CD1c-positive myeloid dendritic cell (primary cell): ENCODE results near the gene TMEM80.
"Not testable (repeated sequence)": the region's sequence is repeated elsewhere in the genome, so short reads cannot be mapped to it uniquely, and the experiment has no call there.

Experiments
- DNase-seq: peaks from one replicate; pipeline ENCODE4 v3.0.0-alpha.2; 2016; ENCODE audit errors: extremely low spot score

TMEM80 gene

GRCh38 chr11:679271-680207 lies 16.1 kb upstream of the TMEM80 start:
- DNase-seq: no peak

- DNase-seq: no peak
Observed at GRCh38 chr11:680476-680875, 15.1 kb upstream of the TMEM80 start.

GRCh38 chr11:680970-681369 lies 14.6 kb upstream of the TMEM80 start:
- DNase-seq: no peak

- no peak for DNase-seq
Observed at GRCh38 chr11:686451-687243, 9.0 kb upstream of the TMEM80 start.

GRCh38 chr11:687751-688150 lies 7.9 kb upstream of the TMEM80 start:
- no peak for DNase-seq

- DNase-seq: no peak
Observed at GRCh38 chr11:688681-689080, 6.9 kb upstream of the TMEM80 start.

- DNase-seq: no peak
Observed at GRCh38 chr11:689625-690024, 6.0 kb upstream of the TMEM80 start.

- not testable (repeated sequence) for DNase-seq
Observed at GRCh38 chr11:690244-690643, 5.4 kb upstream of the TMEM80 start.

- no peak for DNase-seq
Observed at GRCh38 chr11:690738-691633, 4.6 kb upstream of the TMEM80 start.

- no peak for DNase-seq
Observed at GRCh38 chr11:691710-692590, 3.7 kb upstream of the TMEM80 start.

- peak; percentile 29 for DNase-seq
Observed at GRCh38 chr11:692824-693414, 2.7 kb upstream of the TMEM80 start.

- DNase-seq: peak; percentile 40
Observed at GRCh38 chr11:693415-693831, 2.2 kb upstream of the TMEM80 start.

GRCh38 chr11:693887-694562 lies 1.6 kb upstream of the TMEM80 start:
- no peak for DNase-seq

GRCh38 chr11:694563-695287 lies 891 bp upstream of the TMEM80 start, which contains the start of gene DEAF1:
DEAF1 (minus strand) TSS chr11:695222; CDS start chr11:695047, 175 bp downstream.
- DNase-seq: peak; percentile 99

GRCh38 chr11:695288-695537 lies 403 bp upstream of the TMEM80 start:
- DNase-seq: no peak

GRCh38 chr11:696955-697491 lies 1.4 kb downstream of the TMEM80 start:
- peak; percentile 84 for DNase-seq

- DNase-seq: peak; percentile 32
Observed at GRCh38 chr11:697811-698311, 2.2 kb downstream of the TMEM80 start.

GRCh38 chr11:698493-699115 lies 3.0 kb downstream of the TMEM80 start:
- no peak for DNase-seq
